Measurements from ENCODE around the gene CCNQ.

CCNQ gene

DNA sequence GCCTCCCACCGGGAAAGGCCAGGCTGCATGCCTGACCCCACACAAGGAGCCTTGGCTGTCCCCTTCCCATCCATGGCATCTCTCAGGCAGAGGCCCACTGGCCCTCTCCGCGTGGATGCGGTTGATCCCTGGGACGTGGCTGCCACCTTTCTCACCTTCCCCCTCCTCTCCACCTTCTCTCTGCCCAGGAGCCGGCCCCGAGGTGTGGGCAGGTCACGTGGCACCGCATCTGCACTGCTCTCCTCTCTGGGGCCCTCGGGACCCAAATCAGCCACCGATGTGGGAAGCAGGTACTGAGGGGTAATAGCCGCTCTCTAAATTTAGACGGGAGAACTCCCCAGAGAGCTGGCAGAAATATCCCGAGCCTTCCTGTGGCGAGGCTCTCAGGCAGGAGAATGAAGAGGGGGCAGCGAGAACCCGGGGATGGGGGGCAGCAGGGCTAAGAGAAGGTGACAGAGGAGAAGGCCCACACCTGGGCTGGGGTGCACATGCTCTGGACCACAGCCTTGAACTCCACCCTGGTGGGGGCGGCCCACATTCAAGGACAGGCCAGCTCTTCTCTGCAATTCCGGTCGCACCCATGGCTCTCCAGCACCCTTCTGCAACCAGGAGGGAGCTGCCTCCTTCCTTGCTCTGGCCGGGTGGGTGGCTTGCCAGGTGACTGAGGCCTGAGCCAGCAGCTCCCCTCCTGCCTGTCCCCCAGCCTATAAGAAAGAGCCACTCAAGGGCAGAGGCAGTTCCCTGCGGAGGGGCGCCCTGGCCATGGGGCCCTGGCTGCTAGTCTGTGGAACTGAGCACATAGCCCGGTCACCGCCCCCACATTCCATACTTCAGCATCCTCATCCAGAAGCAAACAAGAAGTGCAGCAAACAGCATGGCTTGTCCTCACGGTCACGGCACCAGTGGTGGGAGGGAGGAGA, 38.4 kb upstream of the CCNQ start:
- no peak for TF ChIP-seq RAD21 (IDR thresholded peaks at IDR 0.05; ENCODE audit: low read depth)
- TF ChIP-seq, protein P1, sequence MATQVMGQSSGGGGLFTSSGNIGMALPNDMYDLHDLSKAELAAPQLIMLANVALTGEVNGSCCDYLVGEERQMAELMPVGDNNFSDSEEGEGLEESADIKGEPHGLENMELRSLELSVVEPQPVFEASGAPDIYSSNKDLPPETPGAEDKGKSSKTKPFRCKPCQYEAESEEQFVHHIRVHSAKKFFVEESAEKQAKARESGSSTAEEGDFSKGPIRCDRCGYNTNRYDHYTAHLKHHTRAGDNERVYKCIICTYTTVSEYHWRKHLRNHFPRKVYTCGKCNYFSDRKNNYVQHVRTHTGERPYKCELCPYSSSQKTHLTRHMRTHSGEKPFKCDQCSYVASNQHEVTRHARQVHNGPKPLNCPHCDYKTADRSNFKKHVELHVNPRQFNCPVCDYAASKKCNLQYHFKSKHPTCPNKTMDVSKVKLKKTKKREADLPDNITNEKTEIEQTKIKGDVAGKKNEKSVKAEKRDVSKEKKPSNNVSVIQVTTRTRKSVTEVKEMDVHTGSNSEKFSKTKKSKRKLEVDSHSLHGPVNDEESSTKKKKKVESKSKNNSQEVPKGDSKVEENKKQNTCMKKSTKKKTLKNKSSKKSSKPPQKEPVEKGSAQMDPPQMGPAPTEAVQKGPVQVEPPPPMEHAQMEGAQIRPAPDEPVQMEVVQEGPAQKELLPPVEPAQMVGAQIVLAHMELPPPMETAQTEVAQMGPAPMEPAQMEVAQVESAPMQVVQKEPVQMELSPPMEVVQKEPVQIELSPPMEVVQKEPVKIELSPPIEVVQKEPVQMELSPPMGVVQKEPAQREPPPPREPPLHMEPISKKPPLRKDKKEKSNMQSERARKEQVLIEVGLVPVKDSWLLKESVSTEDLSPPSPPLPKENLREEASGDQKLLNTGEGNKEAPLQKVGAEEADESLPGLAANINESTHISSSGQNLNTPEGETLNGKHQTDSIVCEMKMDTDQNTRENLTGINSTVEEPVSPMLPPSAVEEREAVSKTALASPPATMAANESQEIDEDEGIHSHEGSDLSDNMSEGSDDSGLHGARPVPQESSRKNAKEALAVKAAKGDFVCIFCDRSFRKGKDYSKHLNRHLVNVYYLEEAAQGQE (IDR thresholded peaks at IDR 0.05; ENCODE audit: low read depth), result no peak

DNA sequence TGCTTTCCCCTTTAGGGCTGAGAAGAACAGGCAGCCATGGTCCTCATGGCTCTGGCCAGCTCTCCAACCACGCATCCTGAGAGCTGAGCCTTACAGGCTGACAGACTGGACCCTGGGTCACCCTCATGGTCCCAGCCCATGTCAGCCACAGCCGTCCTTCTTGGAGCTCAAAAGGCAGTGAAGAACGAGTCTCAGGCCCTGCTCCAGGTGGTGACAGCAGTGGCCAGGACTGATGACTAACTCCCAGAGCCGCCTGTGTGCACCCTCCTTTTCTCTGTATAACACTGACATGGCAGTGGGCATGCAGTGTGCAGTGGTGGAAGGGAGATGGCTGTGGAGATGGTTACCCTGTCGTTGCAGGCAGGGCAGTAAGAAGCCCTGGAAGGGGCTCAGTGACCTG, 37.8 kb upstream of the CCNQ start:
- no peak for TF ChIP-seq YY1 (IDR thresholded peaks at IDR 0.05; ENCODE audit: low read depth)
- TF ChIP-seq TAF1 (IDR thresholded peaks at IDR 0.05; ENCODE audit: low read depth), result no peak
- TF ChIP-seq, protein P2, sequence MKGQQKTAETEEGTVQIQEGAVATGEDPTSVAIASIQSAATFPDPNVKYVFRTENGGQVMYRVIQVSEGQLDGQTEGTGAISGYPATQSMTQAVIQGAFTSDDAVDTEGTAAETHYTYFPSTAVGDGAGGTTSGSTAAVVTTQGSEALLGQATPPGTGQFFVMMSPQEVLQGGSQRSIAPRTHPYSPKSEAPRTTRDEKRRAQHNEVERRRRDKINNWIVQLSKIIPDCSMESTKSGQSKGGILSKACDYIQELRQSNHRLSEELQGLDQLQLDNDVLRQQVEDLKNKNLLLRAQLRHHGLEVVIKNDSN (IDR thresholded peaks at IDR 0.05), result no peak
- no peak for TF ChIP-seq TCF12 (IDR thresholded peaks at IDR 0.05; ENCODE audit: low read depth)
- TF ChIP-seq TEAD4 (IDR thresholded peaks at IDR 0.05), result no peak
- no peak for TF ChIP-seq RAD21 (IDR thresholded peaks at IDR 0.05; ENCODE audit: low read depth)
- TF ChIP-seq ZBTB7A (IDR thresholded peaks at IDR 0.05; ENCODE audit: low read depth), result no peak
- TF ChIP-seq EGR1 (IDR thresholded peaks at IDR 0.05), result no peak
- no peak for TF ChIP-seq CEBPB (IDR thresholded peaks at IDR 0.05)
- no peak for TF ChIP-seq NFIC (IDR thresholded peaks at IDR 0.05)
- TF ChIP-seq, protein P3, sequence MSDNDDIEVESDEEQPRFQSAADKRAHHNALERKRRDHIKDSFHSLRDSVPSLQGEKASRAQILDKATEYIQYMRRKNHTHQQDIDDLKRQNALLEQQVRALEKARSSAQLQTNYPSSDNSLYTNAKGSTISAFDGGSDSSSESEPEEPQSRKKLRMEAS (IDR thresholded peaks at IDR 0.05), result no peak
- TF ChIP-seq CREB1 (IDR thresholded peaks at IDR 0.05; ENCODE audit: low read depth), result no peak
- TF ChIP-seq FOXM1 (IDR thresholded peaks at IDR 0.05; ENCODE audit: borderline replicate concordance, low read depth), result no peak

DNA sequence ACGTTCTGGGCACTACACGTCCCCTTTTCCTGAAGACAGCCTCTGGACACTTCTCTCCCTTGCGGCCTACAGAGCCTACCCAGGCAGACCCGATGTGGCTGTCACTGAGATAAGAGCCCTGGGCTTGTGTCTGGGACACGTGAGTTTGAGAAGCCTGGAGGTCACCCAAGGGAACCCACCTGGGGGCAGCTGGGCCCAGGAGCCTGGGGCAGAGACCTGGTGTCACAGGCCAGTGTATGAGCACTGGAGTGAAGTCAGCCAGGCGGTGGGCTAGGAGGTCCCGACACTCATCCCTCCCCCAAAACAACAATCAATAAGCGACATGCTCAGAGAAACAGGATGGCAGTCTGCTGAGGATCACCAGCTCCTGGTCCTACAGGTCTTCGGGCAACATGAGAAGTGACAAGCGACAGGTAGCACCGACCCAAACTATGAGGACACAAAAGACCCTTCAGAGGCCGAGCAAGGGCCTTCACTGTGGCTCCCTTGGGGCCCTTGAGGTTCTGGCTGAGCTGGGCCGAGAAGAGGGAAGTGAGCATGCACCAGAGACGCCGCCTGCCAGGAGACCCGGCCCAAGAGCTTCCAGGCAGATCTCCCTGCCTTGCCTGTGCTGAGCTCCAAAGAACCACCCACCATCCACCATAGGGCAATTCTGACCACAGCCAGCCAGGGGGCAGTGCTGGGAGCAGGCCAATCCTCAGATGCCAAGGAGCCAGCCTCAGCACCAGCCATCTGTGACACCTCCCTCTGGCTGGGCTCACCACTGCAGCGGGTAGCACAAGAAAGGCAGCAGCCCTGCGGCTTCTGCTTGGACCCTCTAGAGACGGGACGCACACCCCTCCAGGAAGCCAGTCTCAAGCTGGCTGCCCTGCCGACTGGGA, 37.1 kb upstream of the CCNQ start:
- TF ChIP-seq RAD21 (IDR thresholded peaks at IDR 0.05; ENCODE audit: low read depth) (peak; percentile 39; the same call in 1 of the 2 replicates), ZBTB7A (IDR thresholded peaks at IDR 0.05; ENCODE audit: low read depth) (no peak), NFIC (IDR thresholded peaks at IDR 0.05) (no peak)
- TF ChIP-seq, protein P2 (IDR thresholded peaks at IDR 0.05), result no peak

DNA sequence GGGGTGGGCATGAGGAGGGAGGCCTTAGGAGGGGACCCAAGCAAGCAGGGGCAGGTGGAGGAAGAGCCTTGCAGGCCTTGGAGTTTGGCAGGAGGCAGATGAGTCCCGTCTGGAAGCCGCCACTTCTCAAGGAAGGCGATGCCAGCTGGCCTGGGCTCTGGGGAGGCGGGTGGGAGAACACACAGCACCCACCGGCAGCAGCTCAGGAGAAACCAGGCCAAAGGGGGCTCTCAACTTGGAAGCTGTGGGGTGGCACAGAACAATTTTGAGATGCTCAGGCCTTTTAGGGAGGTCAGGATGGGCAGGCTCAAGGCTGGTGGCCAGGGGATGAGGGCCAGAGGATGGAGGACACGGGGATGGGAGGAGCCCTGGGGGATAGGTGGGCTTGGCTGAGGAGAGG, 36.4 kb upstream of the CCNQ start:
- no peak for TF ChIP-seq EGR1 (IDR thresholded peaks at IDR 0.05)
- no peak for TF ChIP-seq NFIC (IDR thresholded peaks at IDR 0.05)
- no peak for TF ChIP-seq FOXM1 (IDR thresholded peaks at IDR 0.05; ENCODE audit: borderline replicate concordance, low read depth)
- TF ChIP-seq, protein P2 (IDR thresholded peaks at IDR 0.05), result no peak
- TF ChIP-seq CREB1 (IDR thresholded peaks at IDR 0.05; ENCODE audit: low read depth), result no peak
- TF ChIP-seq TEAD4 (IDR thresholded peaks at IDR 0.05), result no peak
- no peak for TF ChIP-seq TCF12 (IDR thresholded peaks at IDR 0.05; ENCODE audit: low read depth)
- TF ChIP-seq, protein P1 (IDR thresholded peaks at IDR 0.05; ENCODE audit: low read depth), result no peak
- TF ChIP-seq ZBTB7A (IDR thresholded peaks at IDR 0.05; ENCODE audit: low read depth), result no peak
- TF ChIP-seq CEBPB (IDR thresholded peaks at IDR 0.05), result no peak
- TF ChIP-seq, protein P3 (IDR thresholded peaks at IDR 0.05), result no peak
- TF ChIP-seq TAF1 (IDR thresholded peaks at IDR 0.05; ENCODE audit: low read depth), result no peak
- no peak for TF ChIP-seq YY1 (IDR thresholded peaks at IDR 0.05; ENCODE audit: low read depth)
- no peak for TF ChIP-seq RAD21 (IDR thresholded peaks at IDR 0.05; ENCODE audit: low read depth)
- TF ChIP-seq EP300 (IDR thresholded peaks at IDR 0.05; ENCODE audit: borderline replicate concordance), result no peak

DNA sequence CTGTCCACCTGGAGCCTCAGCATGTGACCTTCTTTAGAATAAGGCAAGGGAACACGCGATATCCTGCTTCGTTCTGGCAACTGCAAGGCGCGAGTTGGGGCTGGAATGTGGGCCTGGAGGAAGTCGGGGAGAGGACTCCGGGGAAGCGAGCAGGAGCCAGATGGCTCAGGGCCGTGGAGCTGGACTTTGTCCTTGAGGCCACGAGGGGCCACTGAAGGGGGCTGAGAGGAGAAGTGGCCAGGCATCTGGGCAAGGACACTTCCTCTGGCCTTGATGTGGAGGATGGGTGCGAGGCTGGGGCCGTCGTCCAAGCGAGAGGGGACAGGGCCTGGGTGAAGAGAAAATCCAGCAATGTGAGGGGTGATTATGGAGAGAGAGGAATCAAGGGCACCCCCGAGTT, 35.9 kb upstream of the CCNQ start:
- TF ChIP-seq TEAD4 (IDR thresholded peaks at IDR 0.05) (no peak), NFIC (IDR thresholded peaks at IDR 0.05) (no peak)
- TF ChIP-seq, protein P3 (IDR thresholded peaks at IDR 0.05), result no peak

Data from Ishikawa (cell line).